GM12878 (cell line): ENCODE measurements around the gene TAF11L6. TPM values are rescaled to one million over a fixed set of nuclear protein-coding genes. Genes with fewer than 3 reads are reported as not detected.

Source experiments
- ATAC-seq: fragments of 200-7000 bp; cut with Tn5 transposase; 3 replicates; pipeline ENCODE4 v1.9.1; 2020; ENCODE audit warnings: mild to moderate bottlenecking, moderate library complexity
- BruUV-seq: library from RNA; stranded (reverse); fragments of 400-500 nt; replicated peaks from 2 replicates; lab custom pipeline; 2021; lab: Mats Ljungman, UMichigan
- CTCF ChIA-PET: fragments of 300-600 bp; sonication (Branson Sonifier 250); formaldehyde crosslinking; extraction: SDS; loops from one replicate; lab custom pipeline; 2021; ENCODE audit warnings: inconsistent platforms; lab: Yijun Ruan, JAX
- POLR2A ChIA-PET: fragments of 350-600 bp; formaldehyde crosslinking; extraction: SDS; loops from one replicate; lab custom pipeline; 2021; ENCODE audit warnings: inconsistent platforms; lab: Charles Lee
- RAD21 ChIA-PET: fragments of 300-600 bp; sonication (Branson Sonifier 250); formaldehyde crosslinking; loops from one replicate; lab custom pipeline; 2023; ENCODE audit warnings: antibody characterized with exemption; ENCODE audit not compliant: unreplicated experiment; lab: Charles Lee
- SMC1A ChIA-PET: fragments of 300-600 bp; sonication (Branson Sonifier 250); formaldehyde crosslinking; loops from one replicate; lab custom pipeline; 2023; ENCODE audit not compliant: unreplicated experiment, uncharacterized antibody; lab: Charles Lee
- DNase-seq: peaks from one replicate; pipeline ENCODE4 v3.0.0-alpha.2; 2011; ENCODE audit warnings: low read depth, low spot score
- FAIRE-seq: peaks from 3 replicates; lab custom pipeline; 2011; peaks lifted over from hg19 to GRCh38; lab: Jason Lieb, UNC
- H2AFZ ChIP-seq: 2 replicates; pipeline ENCODE4 v1.6.0; 2011; ENCODE audit warnings: low read depth, low read length, control low read depth; ENCODE audit not compliant: control insufficient read depth
- H3K27ac ChIP-seq: 2 replicates; pipeline ENCODE4 v1.5.1; 2011; ENCODE audit warnings: control low read depth; ENCODE audit not compliant: control insufficient read depth, insufficient read depth
- H3K27me3 ChIP-seq, 2 experiments: replicated peaks in 1 of 2; 2 replicates each; pipeline versions ENCODE4 v1.6.0 to v1.6.1; 2011; ENCODE audit warnings: low read length in 1 of 2; ENCODE audit not compliant: control insufficient read depth in 2 of 2, insufficient read depth in 2 of 2
- H3K36me3 ChIP-seq, 2 experiments: 2 replicates each; pipeline ENCODE4 v1.5.1; 2011; ENCODE audit warnings: low read length in 1 of 2; ENCODE audit not compliant: control insufficient read depth in 2 of 2, insufficient read depth in 2 of 2
- H3K4me1 ChIP-seq: 2 replicates; pipeline ENCODE4 v1.6.1; 2011; ENCODE audit warnings: mild to moderate bottlenecking, low read length, moderate library complexity, mixed read lengths; ENCODE audit not compliant: control insufficient read depth, insufficient read depth
- H3K4me2 ChIP-seq: 2 replicates; pipeline ENCODE4 v1.6.0; 2011; ENCODE audit warnings: control low read depth; ENCODE audit not compliant: control insufficient read depth, insufficient read depth
- H3K4me3 ChIP-seq: fragments of 200-600 bp; sonication (generic); 2 replicates; pipeline ENCODE4 v1.5.1; 2016
- H3K79me2 ChIP-seq: 2 replicates; pipeline ENCODE4 v1.6.0; 2011; ENCODE audit warnings: low read length; ENCODE audit not compliant: control insufficient read depth, insufficient read depth
- H3K9ac ChIP-seq: 2 replicates; pipeline ENCODE4 v1.8.0; 2011; ENCODE audit warnings: low read length, control low read depth, mixed read lengths; ENCODE audit not compliant: control insufficient read depth, insufficient read depth
- H3K9me3 ChIP-seq: replicated peaks from 3 replicates; pipeline ENCODE4 v1.5.1; 2011; ENCODE audit warnings: mild to moderate bottlenecking, low read length; ENCODE audit not compliant: control insufficient read depth, insufficient read depth
- H4K20me1 ChIP-seq: 2 replicates; pipeline ENCODE4 v1.6.0; 2011; ENCODE audit not compliant: control insufficient read depth, insufficient read depth
- BRCA1 ChIP-seq: IDR thresholded peaks from 2 replicates; pipeline ENCODE4 v1.6.1; 2011; ENCODE audit warnings: low read depth, low read length, improper control_type of control experiment
- CHD2 ChIP-seq: IDR thresholded peaks from 2 replicates; pipeline ENCODE4 v1.6.1; 2011; ENCODE audit warnings: low read depth, low read length, improper control_type of control experiment, borderline replicate concordance
- IRF4 ChIP-seq: IDR thresholded peaks from 2 replicates; pipeline ENCODE4 v1.6.1; 2011; ENCODE audit warnings: low read depth, low read length
- MEF2A ChIP-seq: IDR thresholded peaks from 2 replicates; pipeline ENCODE4 v1.6.1; 2011; ENCODE audit warnings: low read depth, mild to moderate bottlenecking, low read length, moderate library complexity; ENCODE audit not compliant: insufficient read depth
- MYC ChIP-seq: IDR thresholded peaks from 2 replicates; pipeline ENCODE4 v1.6.1; 2011; ENCODE audit warnings: mild to moderate bottlenecking, low read length, moderate library complexity, inconsistent platforms; ENCODE audit not compliant: insufficient read depth, insufficient replicate concordance, insufficient read length, severe bottlenecking
- RCOR1 ChIP-seq: conservative IDR thresholded peaks from 2 replicates; pipeline ENCODE4 v1.6.1; 2012; ENCODE audit warnings: low read depth, low read length, improper control_type of control experiment
- SP1 ChIP-seq: IDR thresholded peaks from one replicate; pipeline ENCODE4 v1.6.1; 2011; ENCODE audit warnings: low read depth, low read length
- SPI1 ChIP-seq: IDR thresholded peaks from 2 replicates; pipeline ENCODE4 v1.6.1; 2011; ENCODE audit warnings: low read depth, mild to moderate bottlenecking, low read length, moderate library complexity, borderline replicate concordance; ENCODE audit not compliant: insufficient read depth
- SRF ChIP-seq, 2 experiments: IDR thresholded peaks; 2 replicates each; pipeline ENCODE4 v1.6.1; 2011; ENCODE audit warnings: low read depth in 2 of 2, low read length in 2 of 2, mild to moderate bottlenecking in 1 of 2, moderate library complexity in 1 of 2
- YY1 ChIP-seq: IDR thresholded peaks from 2 replicates; pipeline ENCODE4 v1.6.1; 2011; ENCODE audit warnings: low read depth, mild to moderate bottlenecking, low read length
- ZBTB40 ChIP-seq: fragments of 450-650 bp; IDR thresholded peaks from 2 replicates; pipeline ENCODE4 v1.6.1; 2016; ENCODE audit warnings: mild to moderate bottlenecking, moderate library complexity, borderline replicate concordance
- ZNF207 ChIP-seq: fragments of 450-650 bp; IDR thresholded peaks from 2 replicates; pipeline ENCODE4 v1.6.1; 2014; ENCODE audit warnings: antibody characterized with exemption, mild to moderate bottlenecking, borderline replicate concordance
- ZNF217 ChIP-seq: fragments of 450-650 bp; IDR thresholded peaks from 2 replicates; pipeline ENCODE4 v1.6.1; 2017; ENCODE audit warnings: antibody characterized with exemption, mild to moderate bottlenecking
- ZNF24 ChIP-seq: fragments of 450-650 bp; IDR thresholded peaks from 2 replicates; pipeline ENCODE4 v1.6.1; 2017; ENCODE audit warnings: antibody characterized with exemption, mild to moderate bottlenecking
- ZZZ3 ChIP-seq: IDR thresholded peaks from 2 replicates; pipeline ENCODE4 v1.6.1; 2011; ENCODE audit warnings: low read depth; ENCODE audit not compliant: control insufficient read depth, insufficient read length
- WGBS: methylation state at CpG from one replicate; pipeline ENCODE4 v1.1.6; 2016; ENCODE audit warnings: low lambda C conversion rate; ENCODE audit not compliant: insufficient replicate concordance, insufficient coverage; ENCODE audit errors: missing lambda C conversion rate; 5-methylcytosine and 5-hydroxymethylcytosine counted together
- in situ Hi-C: fragments of 300-500 bp; cut with MboI; formaldehyde crosslinking; loops from 9 replicates; pipeline ENCODE4 v1.14.3; 2018; ENCODE audit warnings: mixed read lengths
- intact Hi-C: fragments of 100-400 bp; cut with micrococcal nuclease; formaldehyde crosslinking; loops from one replicate; pipeline ENCODE4 v1.14.2; 2022; ENCODE audit not compliant: unreplicated experiment
- polyA plus RNA-seq, 11 experiments: library from polyadenylated mRNA; depleted of rRNA in 4 of 11; unstranded in 6 of 11; stranded (reverse) in 5 of 11; fragments of >200 nt; fragmentation: Nextera tagmentation in 4 of 11; fragmentation: Illumina TruSeq in 1 of 11; extraction: Ambion mirVana in 4 of 11; extraction: Trizol in 1 of 11; gene quantifications; 1 replicate in 1 of 11; 2 replicates in 10 of 11; pipeline versions ENCODE4 v1.2.1 to v1.2.3, GENCODE V29; 2011 to 2016; ENCODE audit warnings: inconsistent platforms in 2 of 11, missing spikeins in 2 of 11, low read depth in 1 of 11
- total RNA-seq, 4 experiments: library from RNA; depleted of rRNA in 3 of 4; stranded (reverse); fragments of >200 nt in 3 of 4; fragmentation: Illumina TruSeq in 1 of 4; extraction: Trizol in 1 of 4; gene quantifications; 2 replicates each; pipeline versions ENCODE4 v1.2.1 to v1.2.3, GENCODE V29; 2013 to 2021
- TF ChIP-seq, protein P1 (sequence below): IDR thresholded peaks from 2 replicates; pipeline ENCODE4 v1.6.1; 2012; ENCODE audit warnings: low read depth, low read length, improper control_type of control experiment
- TF ChIP-seq, protein P2 (sequence below): fragments of 450-650 bp; formaldehyde crosslinking; IDR thresholded peaks from 2 replicates; pipeline ENCODE4 v1.4.0; 2020; ENCODE audit warnings: mild to moderate bottlenecking, moderate library complexity

TAF11L6 gene
- total and polyA plus RNA-seq, 10 of the 15 experiments (the other 5 are each of a cell fraction or from before 2014, with no cell fraction given): not detected

- H3K36me3 ChIP-seq: no peaks in the 10 kb centered on the region
- ATAC-seq (no peak), DNase-seq (no peak), FAIRE-seq (no peak)
- H2AFZ ChIP-seq: no peak overlapping the region
- SMC1A ChIA-PET: no interaction called here
- RAD21 ChIA-PET: no interaction called here
- H4K20me1 ChIP-seq: no peaks in the 10 kb centered on the region
- no peaks in the 10 kb centered on the region; the same call in 2 of the 3 replicates for H3K9me3 ChIP-seq
- CTCF ChIA-PET: no interaction called here
- intact Hi-C loops (no loop called here), in situ Hi-C loops (no loop called here)
- H3K79me2 ChIP-seq: no peaks in the 10 kb centered on the region
- POLR2A ChIA-PET: no interaction called here
- no TSS peak for BruUV-seq
- no peaks in the 10 kb centered on the region for H3K27me3 ChIP-seq
- H3K4me2 ChIP-seq: no peak overlapping the region
- H3K27ac ChIP-seq: no peak overlapping the region
- 33% methylated on average over 3 of the region's 3 CpGs for whole genome bisulfite sequencing
- no peak overlapping the region for H3K9ac ChIP-seq
- no peaks in the 10 kb centered on the region for H3K4me1 ChIP-seq
- H3K4me3 ChIP-seq: no peak overlapping the region
- TF ChIP-seq ZNF24: no peak
- TF ChIP-seq MYC: no peak
- TF ChIP-seq ZZZ3: no peak
- no peak for TF ChIP-seq ZNF207
- TF ChIP-seq, protein P1, sequence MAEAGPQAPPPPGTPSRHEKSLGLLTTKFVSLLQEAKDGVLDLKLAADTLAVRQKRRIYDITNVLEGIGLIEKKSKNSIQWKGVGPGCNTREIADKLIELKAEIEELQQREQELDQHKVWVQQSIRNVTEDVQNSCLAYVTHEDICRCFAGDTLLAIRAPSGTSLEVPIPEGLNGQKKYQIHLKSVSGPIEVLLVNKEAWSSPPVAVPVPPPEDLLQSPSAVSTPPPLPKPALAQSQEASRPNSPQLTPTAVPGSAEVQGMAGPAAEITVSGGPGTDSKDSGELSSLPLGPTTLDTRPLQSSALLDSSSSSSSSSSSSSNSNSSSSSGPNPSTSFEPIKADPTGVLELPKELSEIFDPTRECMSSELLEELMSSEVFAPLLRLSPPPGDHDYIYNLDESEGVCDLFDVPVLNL: no peak
- TF ChIP-seq ZNF217: no peak
- TF ChIP-seq ZBTB40: no peak
- no peak for TF ChIP-seq SP1
- no peak for TF ChIP-seq RCOR1
- no peak for TF ChIP-seq SPI1
- TF ChIP-seq YY1: no peak
- no peak for TF ChIP-seq BRCA1
- TF ChIP-seq CHD2: no peak
- TF ChIP-seq IRF4: no peak
- TF ChIP-seq SRF (IDR thresholded peaks at IDR 0.05; ENCODE audit: low read depth in 2 of 2, low read length in 2 of 2): no peak
- TF ChIP-seq, protein P2, sequence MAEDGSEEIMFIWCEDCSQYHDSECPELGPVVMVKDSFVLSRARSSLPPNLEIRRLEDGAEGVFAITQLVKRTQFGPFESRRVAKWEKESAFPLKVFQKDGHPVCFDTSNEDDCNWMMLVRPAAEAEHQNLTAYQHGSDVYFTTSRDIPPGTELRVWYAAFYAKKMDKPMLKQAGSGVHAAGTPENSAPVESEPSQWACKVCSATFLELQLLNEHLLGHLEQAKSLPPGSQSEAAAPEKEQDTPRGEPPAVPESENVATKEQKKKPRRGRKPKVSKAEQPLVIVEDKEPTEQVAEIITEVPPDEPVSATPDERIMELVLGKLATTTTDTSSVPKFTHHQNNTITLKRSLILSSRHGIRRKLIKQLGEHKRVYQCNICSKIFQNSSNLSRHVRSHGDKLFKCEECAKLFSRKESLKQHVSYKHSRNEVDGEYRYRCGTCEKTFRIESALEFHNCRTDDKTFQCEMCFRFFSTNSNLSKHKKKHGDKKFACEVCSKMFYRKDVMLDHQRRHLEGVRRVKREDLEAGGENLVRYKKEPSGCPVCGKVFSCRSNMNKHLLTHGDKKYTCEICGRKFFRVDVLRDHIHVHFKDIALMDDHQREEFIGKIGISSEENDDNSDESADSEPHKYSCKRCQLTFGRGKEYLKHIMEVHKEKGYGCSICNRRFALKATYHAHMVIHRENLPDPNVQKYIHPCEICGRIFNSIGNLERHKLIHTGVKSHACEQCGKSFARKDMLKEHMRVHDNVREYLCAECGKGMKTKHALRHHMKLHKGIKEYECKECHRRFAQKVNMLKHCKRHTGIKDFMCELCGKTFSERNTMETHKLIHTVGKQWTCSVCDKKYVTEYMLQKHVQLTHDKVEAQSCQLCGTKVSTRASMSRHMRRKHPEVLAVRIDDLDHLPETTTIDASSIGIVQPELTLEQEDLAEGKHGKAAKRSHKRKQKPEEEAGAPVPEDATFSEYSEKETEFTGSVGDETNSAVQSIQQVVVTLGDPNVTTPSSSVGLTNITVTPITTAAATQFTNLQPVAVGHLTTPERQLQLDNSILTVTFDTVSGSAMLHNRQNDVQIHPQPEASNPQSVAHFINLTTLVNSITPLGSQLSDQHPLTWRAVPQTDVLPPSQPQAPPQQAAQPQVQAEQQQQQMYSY (CRISPR knock-in tag): no peak
- no peak for TF ChIP-seq MEF2A
Measured at GRCh38 chr5:17492770-17493169, 35.7 kb upstream of the TAF11L6 start.
